GM12878 (cell line): ENCODE data around the gene NUDT22. TPM values are rescaled to one million over a fixed set of nuclear protein-coding genes. Genes with fewer than 3 reads are reported as not detected.

Experiments
- ATAC-seq: fragments of 200-7000 bp; cut with Tn5 transposase; 3 replicates; pipeline ENCODE4 v1.9.1; 2020; ENCODE audit warnings: mild to moderate bottlenecking, moderate library complexity
- BruUV-seq: library from RNA; stranded (reverse); fragments of 400-500 nt; replicated peaks from 2 replicates; lab custom pipeline; 2021; lab: Mats Ljungman, UMichigan
- CTCF ChIA-PET: fragments of 300-600 bp; sonication (Branson Sonifier 250); formaldehyde crosslinking; extraction: SDS; loops from one replicate; lab custom pipeline; 2021; ENCODE audit warnings: inconsistent platforms; lab: Yijun Ruan, JAX
- POLR2A ChIA-PET: fragments of 350-600 bp; formaldehyde crosslinking; extraction: SDS; loops from one replicate; lab custom pipeline; 2021; ENCODE audit warnings: inconsistent platforms; lab: Charles Lee
- RAD21 ChIA-PET: fragments of 300-600 bp; sonication (Branson Sonifier 250); formaldehyde crosslinking; loops from one replicate; lab custom pipeline; 2023; ENCODE audit warnings: antibody characterized with exemption; ENCODE audit not compliant: unreplicated experiment; lab: Charles Lee
- SMC1A ChIA-PET: fragments of 300-600 bp; sonication (Branson Sonifier 250); formaldehyde crosslinking; loops from one replicate; lab custom pipeline; 2023; ENCODE audit not compliant: unreplicated experiment, uncharacterized antibody; lab: Charles Lee
- DNase-seq: peaks from one replicate; pipeline ENCODE4 v3.0.0-alpha.2; 2011; ENCODE audit warnings: low read depth, low spot score
- FAIRE-seq: peaks from 3 replicates; lab custom pipeline; 2011; peaks lifted over from hg19 to GRCh38; lab: Jason Lieb, UNC
- H2AFZ ChIP-seq: 2 replicates; pipeline ENCODE4 v1.6.0; 2011; ENCODE audit warnings: low read depth, low read length, control low read depth; ENCODE audit not compliant: control insufficient read depth
- H3K27ac ChIP-seq: 2 replicates; pipeline ENCODE4 v1.5.1; 2011; ENCODE audit warnings: control low read depth; ENCODE audit not compliant: control insufficient read depth, insufficient read depth
- H3K27me3 ChIP-seq, 2 experiments: replicated peaks in 1 of 2; 2 replicates each; pipeline versions ENCODE4 v1.6.0 to v1.6.1; 2011; ENCODE audit warnings: low read length in 1 of 2; ENCODE audit not compliant: control insufficient read depth in 2 of 2, insufficient read depth in 2 of 2
- H3K36me3 ChIP-seq, 2 experiments: 2 replicates each; pipeline ENCODE4 v1.5.1; 2011; ENCODE audit warnings: low read length in 1 of 2; ENCODE audit not compliant: control insufficient read depth in 2 of 2, insufficient read depth in 2 of 2
- H3K4me1 ChIP-seq: 2 replicates; pipeline ENCODE4 v1.6.1; 2011; ENCODE audit warnings: mild to moderate bottlenecking, low read length, moderate library complexity, mixed read lengths; ENCODE audit not compliant: control insufficient read depth, insufficient read depth
- H3K4me2 ChIP-seq: 2 replicates; pipeline ENCODE4 v1.6.0; 2011; ENCODE audit warnings: control low read depth; ENCODE audit not compliant: control insufficient read depth, insufficient read depth
- H3K4me3 ChIP-seq: fragments of 200-600 bp; sonication (generic); 2 replicates; pipeline ENCODE4 v1.5.1; 2016
- H3K79me2 ChIP-seq: 2 replicates; pipeline ENCODE4 v1.6.0; 2011; ENCODE audit warnings: low read length; ENCODE audit not compliant: control insufficient read depth, insufficient read depth
- H3K9ac ChIP-seq: 2 replicates; pipeline ENCODE4 v1.8.0; 2011; ENCODE audit warnings: low read length, control low read depth, mixed read lengths; ENCODE audit not compliant: control insufficient read depth, insufficient read depth
- H3K9me3 ChIP-seq: replicated peaks from 3 replicates; pipeline ENCODE4 v1.5.1; 2011; ENCODE audit warnings: mild to moderate bottlenecking, low read length; ENCODE audit not compliant: control insufficient read depth, insufficient read depth
- H4K20me1 ChIP-seq: 2 replicates; pipeline ENCODE4 v1.6.0; 2011; ENCODE audit not compliant: control insufficient read depth, insufficient read depth
- IKZF1 ChIP-seq: fragments of 450-650 bp; conservative IDR thresholded peaks from 2 replicates; pipeline ENCODE4 v1.6.1; 2017; ENCODE audit warnings: antibody characterized with exemption, mild to moderate bottlenecking
- NR2F1 ChIP-seq: fragments of 450-650 bp; conservative IDR thresholded peaks from 2 replicates; pipeline ENCODE4 v1.6.1; 2017; ENCODE audit warnings: mild to moderate bottlenecking
- POU2F2 ChIP-seq: IDR thresholded peaks from 3 replicates; pipeline ENCODE4 v1.6.1; 2011; ENCODE audit warnings: low read depth, mild to moderate bottlenecking, low read length, borderline replicate concordance
- RFX5 ChIP-seq: IDR thresholded peaks from 2 replicates; pipeline ENCODE4 v1.6.1; 2011; ENCODE audit warnings: low read depth, low read length, improper control_type of control experiment
- SMARCA5 ChIP-seq: fragments of 450-650 bp; IDR thresholded peaks from 2 replicates; pipeline ENCODE4 v1.6.1; 2017; ENCODE audit warnings: mild to moderate bottlenecking
- SUPT20H ChIP-seq: IDR thresholded peaks from 2 replicates; pipeline ENCODE4 v1.6.1; 2011; ENCODE audit warnings: low read depth, mild to moderate bottlenecking, low read length, moderate library complexity, borderline replicate concordance; ENCODE audit not compliant: control insufficient read depth
- TCF3 ChIP-seq: IDR thresholded peaks from 2 replicates; pipeline ENCODE4 v1.6.1; 2012; ENCODE audit warnings: low read depth, mild to moderate bottlenecking, low read length, borderline replicate concordance; ENCODE audit not compliant: insufficient read depth
- WGBS: methylation state at CpG from one replicate; pipeline ENCODE4 v1.1.6; 2016; ENCODE audit warnings: low lambda C conversion rate; ENCODE audit not compliant: insufficient replicate concordance, insufficient coverage; ENCODE audit errors: missing lambda C conversion rate; 5-methylcytosine and 5-hydroxymethylcytosine counted together
- in situ Hi-C: fragments of 300-500 bp; cut with MboI; formaldehyde crosslinking; loops from 9 replicates; pipeline ENCODE4 v1.14.3; 2018; ENCODE audit warnings: mixed read lengths
- intact Hi-C: fragments of 100-400 bp; cut with micrococcal nuclease; formaldehyde crosslinking; loops from one replicate; pipeline ENCODE4 v1.14.2; 2022; ENCODE audit not compliant: unreplicated experiment
- polyA plus RNA-seq, 11 experiments: library from polyadenylated mRNA; depleted of rRNA in 4 of 11; unstranded in 6 of 11; stranded (reverse) in 5 of 11; fragments of >200 nt; fragmentation: Nextera tagmentation in 4 of 11; fragmentation: Illumina TruSeq in 1 of 11; extraction: Ambion mirVana in 4 of 11; extraction: Trizol in 1 of 11; gene quantifications; 1 replicate in 1 of 11; 2 replicates in 10 of 11; pipeline versions ENCODE4 v1.2.1 to v1.2.3, GENCODE V29; 2011 to 2016; ENCODE audit warnings: inconsistent platforms in 2 of 11, missing spikeins in 2 of 11, low read depth in 1 of 11
- total RNA-seq, 4 experiments: library from RNA; depleted of rRNA in 3 of 4; stranded (reverse); fragments of >200 nt in 3 of 4; fragmentation: Illumina TruSeq in 1 of 4; extraction: Trizol in 1 of 4; gene quantifications; 2 replicates each; pipeline versions ENCODE4 v1.2.1 to v1.2.3, GENCODE V29; 2013 to 2021

Gene NUDT22
- total and polyA plus RNA-seq, 10 of the 15 experiments (the other 5 are each of a cell fraction or from before 2014, with no cell fraction given): 6.7 to 115 (median 64.7) TPM

GRCh38 chr11:64247729-64248531 lies 21.9 kb downstream of the NUDT22 start:
- Histone ChIP-seq H3K4me2 (peak overlapping the region; percentile 98; the same call in 1 of the 2 replicates), H3K36me3 (peaks cover 0 to 10% of the 10 kb centered on the region in 2 experiments; a peak in 2 of 4 replicates), H2AFZ (peak overlapping the region; percentile 94; the same call in 1 of the 2 replicates), H3K9me3 (no peaks in the 10 kb centered on the region), H3K79me2 (peaks cover 24% of the 10 kb centered on the region), H3K27ac (no peak overlapping the region), H4K20me1 (no peaks in the 10 kb centered on the region), H3K4me1 (peaks cover 12% of the 10 kb centered on the region), H3K4me3 (peak overlapping the region; percentile 81), H3K27me3 (no peaks in the 10 kb centered on the region), H3K9ac (no peak overlapping the region)
- RAD21 ChIA-PET: interaction anchor here (8.6 kb wide), 1 partner anchor 42 kb away, joined by 104 read pairs; the partner anchor contains the start of gene FERMT3
- CTCF ChIA-PET: interaction anchor here (0.8 to 6.2 kb wide), 4 partner anchors 24 to 107 kb away, joined by 3 to 66 read pairs (median 34); partner anchors contain the start of gene FERMT3
- TF ChIP-seq RFX5 (no peak), POU2F2 (no peak), TCF3 (0 out of 2 replicates have a peak, but pooled peaks have one; percentile 0), SMARCA5 (no peak), SUPT20H (no peak), IKZF1 (0 out of 2 replicates have a peak, but pooled peaks have one; percentile 0), NR2F1 (no peak)
- in situ Hi-C loops: loop anchor here (25.0 kb wide), 1 partner anchor 1614 kb away; the partner anchor contains the start of genes CFL1, EFEMP2 and MUS81
- 58% methylated on average over 31 of the region's 31 CpGs for WGBS
- no TSS peak for BruUV-seq
- ATAC-seq (no peak), FAIRE-seq (no peak), DNase-seq (no peak)
- POLR2A ChIA-PET: interaction anchor here (0.5 to 7.4 kb wide), 3 partner anchors 8 to 41 kb away, joined by 3 to 82 read pairs (median 71); partner anchors contain the start of gene FERMT3
- SMC1A ChIA-PET: interaction anchor here (0.6 to 1.1 kb wide), 2 partner anchors 42 to 44 kb away, joined by 3 read pairs; no protein-coding TSS in a partner anchor
- intact Hi-C loops: no loop called here
